ENCODE results near the gene MGAT4B.

GRCh38 chr5:179766726-179767455 lies 39.8 kb downstream of the MGAT4B start:
- TF ChIP-seq CTCF (IDR thresholded peaks at IDR 0.05; ENCODE audit: poor library complexity), result no peak
- no peak for TF ChIP-seq EZH2 (IDR thresholded peaks at IDR 0.05; ENCODE audit: borderline replicate concordance)

All from hepatocyte (in vitro differentiated cells).